Epithelial cell of proximal tubule (primary cell): ENCODE data around the gene NR3C2. TPM values are rescaled to one million over a fixed set of nuclear protein-coding genes. Genes with fewer than 3 reads are reported as not detected.

ENCODE experiments used
- DNase-seq: peaks from one replicate; pipeline ENCODE4 v3.0.0-alpha.2; 2011; ENCODE audit warnings: low read depth
- H3K4me3 ChIP-seq: 2 replicates; pipeline ENCODE4 v1.5.1; 2011; ENCODE audit warnings: low read depth, mild to moderate bottlenecking, low read length
- CTCF ChIP-seq: conservative IDR thresholded peaks from 2 replicates; pipeline ENCODE4 v1.5.1; 2012; ENCODE audit warnings: low read depth, mild to moderate bottlenecking, low read length
- total RNA-seq: library from RNA; depleted of rRNA; stranded (reverse); fragments of >200 nt; gene quantifications from 2 replicates; pipeline ENCODE4 v1.2.3, GENCODE V29; 2015

NR3C2 gene
- total RNA-seq, 1 donor from 2014 or later, result 0.98 TPM

DNA sequence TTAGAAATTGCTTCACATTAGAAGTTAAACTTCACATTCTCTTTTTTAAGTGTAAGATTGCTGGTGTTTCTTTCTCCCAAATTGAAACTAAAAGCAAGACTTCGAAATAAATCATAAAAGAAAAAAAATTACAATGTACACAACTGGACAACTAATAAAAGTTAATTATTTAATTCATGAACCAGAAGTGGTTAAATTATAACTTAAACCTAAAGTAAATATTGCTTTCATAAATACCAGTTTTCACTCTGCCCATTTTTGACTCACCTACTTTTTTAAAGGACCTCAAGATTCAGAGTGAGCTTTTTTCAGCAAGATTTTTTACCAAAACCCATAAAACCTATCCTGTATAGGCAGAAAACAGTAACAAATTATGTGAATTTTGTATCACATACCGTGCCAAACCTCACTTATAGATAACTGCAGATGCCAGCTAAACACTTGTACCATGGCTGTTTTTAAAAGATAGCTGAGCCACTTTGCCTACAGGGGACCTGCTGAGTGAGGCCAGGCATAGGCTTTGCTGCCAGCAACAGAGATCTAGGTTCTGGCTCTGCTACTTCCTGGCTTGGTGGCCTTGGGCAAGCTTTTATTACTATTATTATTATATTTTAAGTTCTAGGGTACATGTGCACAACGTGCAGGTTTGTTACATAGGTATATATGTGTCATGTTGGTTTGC, 259.8 kb downstream of the NR3C2 start:
- H3K4me3 ChIP-seq, result no peak overlapping the region
- no peak for TF ChIP-seq CTCF
- DNase-seq, result no peak

DNA sequence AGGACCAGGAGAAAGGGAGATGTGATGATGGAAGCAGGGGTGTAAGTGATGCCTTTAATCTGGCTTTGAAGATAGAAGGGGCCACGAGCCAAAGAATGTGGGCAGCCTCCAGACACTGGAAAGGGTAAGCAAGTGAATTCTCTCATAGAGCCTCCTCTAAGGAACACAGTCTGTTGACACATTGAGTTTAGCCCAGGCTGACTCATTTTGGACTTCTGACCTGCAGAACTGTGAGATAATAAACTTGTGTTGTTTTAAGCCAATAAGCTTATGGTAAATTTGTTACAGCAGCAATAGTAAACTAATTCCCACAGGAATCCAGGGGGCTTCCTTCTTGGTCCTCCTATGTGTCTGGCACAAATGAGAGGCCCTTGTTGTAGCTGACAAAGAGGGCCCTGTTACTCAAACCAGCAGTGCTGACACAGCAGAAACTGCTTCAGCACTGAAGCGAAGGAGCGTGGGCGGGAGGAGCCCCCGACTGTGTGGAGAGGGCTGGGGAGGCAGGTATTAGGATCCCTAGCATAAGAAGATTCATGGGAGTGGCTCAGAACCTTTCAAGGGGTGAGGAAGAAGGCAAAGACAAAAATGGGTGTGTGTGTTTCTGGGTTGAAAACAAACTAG, 268.7 kb downstream of the NR3C2 start:
- no peak for TF ChIP-seq CTCF
- H3K4me3 ChIP-seq, result no peak overlapping the region
- DNase-seq, result no peak

DNA sequence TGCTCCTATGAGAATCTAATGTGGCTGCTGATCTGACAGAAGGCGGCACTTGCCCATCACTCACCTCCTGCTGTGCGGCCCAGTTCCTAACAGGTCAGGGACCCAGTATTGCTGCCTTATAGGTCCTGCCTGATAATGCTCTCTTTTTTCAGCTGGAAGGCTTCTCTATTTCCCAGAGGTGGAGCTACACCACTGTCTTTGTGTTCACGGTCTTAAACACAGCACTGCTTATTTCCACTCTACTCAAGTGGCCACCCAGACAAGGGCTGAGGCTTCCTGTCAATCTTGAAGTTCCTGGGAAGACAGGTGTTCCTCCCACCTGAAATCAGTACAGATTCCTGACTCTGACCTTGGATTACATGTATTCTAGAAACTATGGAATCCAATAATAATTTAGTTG, 270.6 kb downstream of the NR3C2 start:
- peak; percentile 3 for TF ChIP-seq CTCF
- no peak overlapping the region for H3K4me3 ChIP-seq
- DNase-seq, result no peak

- DNase-seq, result no peak
- TF ChIP-seq CTCF, result no peak
Observed at GRCh38 chr4:148170408-148171365, 271.5 kb downstream of the NR3C2 start.

GRCh38 chr4:148166132-148166591, 276.1 kb downstream of the NR3C2 start:
- no peak for TF ChIP-seq CTCF
- no peak for DNase-seq
- no peak overlapping the region for H3K4me3 ChIP-seq

More at GRCh38 chr4:148170408-148171365, 271.5 kb downstream of the NR3C2 start:
- H3K4me3 ChIP-seq, result no peak overlapping the region

DNA sequence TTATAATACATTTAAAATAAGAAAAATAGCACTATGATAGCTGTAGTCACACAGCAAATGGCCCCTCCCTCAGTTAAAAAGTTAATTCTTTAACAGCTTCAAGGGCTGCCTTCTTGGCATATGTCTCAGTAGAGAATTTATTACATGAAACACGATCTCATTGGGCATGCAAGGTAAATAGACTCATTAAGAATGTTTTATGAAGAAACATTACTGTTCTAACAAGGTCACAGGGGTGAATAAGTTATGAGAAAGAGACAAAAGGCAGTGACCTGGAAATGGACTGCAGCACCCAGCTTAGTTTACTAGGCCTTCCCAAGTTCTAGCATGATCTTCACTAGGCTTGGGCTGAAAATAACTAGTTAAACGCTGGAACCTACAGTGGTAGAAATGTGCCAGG, 277.7 kb downstream of the NR3C2 start:
- DNase-seq, result no peak
- no peak overlapping the region for H3K4me3 ChIP-seq
- no peak for TF ChIP-seq CTCF
